Nucleus accumbens (tissue), 56 donors: ENCODE results near the gene LDLRAD1.
"Not testable (repeated sequence)": the region's sequence is repeated elsewhere in the genome, so short reads cannot be mapped to it uniquely, and the experiment has no call there.

ENCODE experiments used
- DNase-seq, 56 donors: peaks; one replicate each; lab custom pipeline; 2025; lab: John Stamatoyannopoulos, UW

LDLRAD1 gene

GRCh38 chr1:54019562-54020176 lies 1.7 kb upstream of the LDLRAD1 start:
- DNase-seq = not testable (repeated sequence)

- DNase-seq = no peak
These were observed 649 bp upstream of the LDLRAD1 start for GRCh38 chr1:54018635-54019034.

- no peak for DNase-seq
These were observed 1.4 kb downstream of the LDLRAD1 start for GRCh38 chr1:54016343-54017282.

DNA sequence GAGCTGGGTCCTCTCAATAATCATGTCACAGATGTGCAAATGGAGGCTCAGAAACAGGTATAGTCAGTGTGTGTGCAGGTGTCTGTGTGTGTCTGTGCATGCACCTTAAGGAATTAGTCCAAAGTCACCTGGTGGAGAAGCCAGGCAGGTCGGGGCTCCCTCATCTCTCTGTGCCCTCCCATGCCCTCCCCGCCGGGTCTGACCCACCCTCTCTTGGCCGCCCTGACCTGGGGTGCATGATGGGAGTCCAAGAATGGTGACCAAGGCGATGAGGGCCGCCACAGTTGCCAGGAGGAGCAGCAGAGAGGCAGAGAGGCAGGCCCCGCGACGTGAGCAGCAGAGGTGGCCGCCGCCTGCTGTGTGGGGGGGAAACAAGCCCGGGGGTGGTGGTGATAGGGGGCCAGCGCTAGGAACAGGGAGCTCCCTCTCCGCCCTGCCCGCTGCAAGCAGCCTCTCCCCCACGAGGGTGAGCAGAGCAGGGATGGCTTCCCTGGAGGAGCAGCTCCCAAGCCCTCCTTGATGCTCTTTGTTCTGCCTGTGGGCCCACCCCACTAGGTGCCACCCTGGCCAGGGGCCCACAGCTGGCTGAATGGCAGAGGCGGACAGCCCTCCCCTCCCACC lies 3.9 kb downstream of the LDLRAD1 start:
- DNase-seq = no peak

DNA sequence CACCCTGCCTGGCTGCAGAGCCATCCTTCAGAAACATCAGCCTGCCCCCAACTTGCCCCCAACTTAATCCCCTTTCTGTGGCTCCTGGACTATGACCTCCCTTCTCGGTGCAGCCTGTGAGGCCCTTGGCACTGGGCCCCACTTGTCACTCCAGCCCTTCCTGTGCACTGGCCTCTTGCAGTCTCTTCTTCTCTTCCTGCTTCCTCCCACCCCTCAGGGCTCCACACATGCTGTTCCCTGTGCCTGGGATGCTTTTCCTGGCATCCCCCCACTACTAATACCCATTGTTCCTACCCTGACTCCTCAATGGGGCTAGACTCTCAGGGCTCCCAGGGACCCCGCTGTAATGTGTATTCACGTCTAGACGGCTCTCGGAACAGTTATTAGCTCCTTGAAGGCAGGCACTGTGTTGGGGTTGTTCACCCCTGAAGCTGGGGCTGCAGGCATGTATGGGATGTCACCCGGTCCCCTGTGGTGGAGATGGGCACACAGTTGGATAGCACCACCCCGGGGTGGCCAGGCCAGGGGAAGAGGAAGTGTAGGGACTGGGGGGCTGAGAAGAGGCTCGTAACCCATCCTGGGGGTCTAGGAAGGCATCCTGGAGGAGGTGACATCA lies 4.5 kb downstream of the LDLRAD1 start:
- DNase-seq = no peak

GRCh38 chr1:54012863-54013262 lies 5.1 kb downstream of the LDLRAD1 start:
- no peak for DNase-seq

DNA sequence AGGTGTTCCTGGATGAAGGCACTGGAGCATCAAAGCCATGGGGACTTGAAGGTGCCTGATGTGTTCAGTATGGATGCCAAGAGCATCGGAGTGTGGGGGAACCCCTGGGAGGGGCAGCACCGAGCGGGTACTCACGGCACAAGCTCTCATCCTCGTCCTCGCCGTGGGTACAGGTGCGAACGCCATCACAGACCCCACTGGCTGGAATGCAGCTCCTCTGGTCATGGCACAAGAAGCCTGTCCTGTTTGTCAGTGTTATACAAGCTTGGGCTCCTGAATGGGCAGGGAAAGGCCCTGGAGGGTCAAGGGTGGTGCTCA lies 6.0 kb downstream of the LDLRAD1 start:
- DNase-seq = no peak

GRCh38 chr1:54011316-54012007 lies 6.5 kb downstream of the LDLRAD1 start:
- no peak for DNase-seq

DNA sequence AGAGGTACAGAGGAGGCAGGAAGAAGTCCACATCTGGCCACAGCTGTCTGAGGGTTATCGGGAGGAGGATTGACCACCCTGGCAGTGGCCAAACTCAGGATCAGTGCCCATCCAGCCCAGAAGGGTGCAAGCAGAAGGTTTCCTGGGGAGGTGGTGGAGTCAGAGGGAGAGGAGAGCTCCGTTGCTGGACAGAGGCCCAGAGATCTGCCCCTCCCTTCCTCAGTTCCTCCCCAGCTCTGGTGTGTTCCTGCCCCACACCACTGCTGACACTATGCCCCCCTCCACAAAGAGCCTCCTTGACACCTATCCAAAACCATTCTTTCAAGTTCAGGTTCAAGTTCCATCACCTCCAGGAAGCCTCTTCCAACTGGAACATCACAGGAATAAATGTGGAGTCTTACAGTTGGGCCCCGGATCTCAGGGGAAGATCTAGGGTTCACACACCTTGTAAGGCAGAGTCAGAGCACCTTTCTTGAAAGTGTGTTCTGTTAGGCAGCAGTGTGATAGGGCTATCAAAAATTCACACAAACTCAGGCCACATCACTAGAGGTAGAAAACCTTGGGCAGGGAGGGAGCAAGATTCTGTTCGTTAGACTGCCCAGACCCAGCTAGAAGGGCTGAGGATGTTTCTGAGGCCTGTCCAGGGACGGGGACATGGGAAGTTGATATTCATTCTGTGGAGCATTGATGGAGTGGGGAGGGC lies 7.4 kb downstream of the LDLRAD1 start:
- no peak for DNase-seq

GRCh38 chr1:54009406-54009805 lies 8.6 kb downstream of the LDLRAD1 start:
- no peak for DNase-seq

DNA sequence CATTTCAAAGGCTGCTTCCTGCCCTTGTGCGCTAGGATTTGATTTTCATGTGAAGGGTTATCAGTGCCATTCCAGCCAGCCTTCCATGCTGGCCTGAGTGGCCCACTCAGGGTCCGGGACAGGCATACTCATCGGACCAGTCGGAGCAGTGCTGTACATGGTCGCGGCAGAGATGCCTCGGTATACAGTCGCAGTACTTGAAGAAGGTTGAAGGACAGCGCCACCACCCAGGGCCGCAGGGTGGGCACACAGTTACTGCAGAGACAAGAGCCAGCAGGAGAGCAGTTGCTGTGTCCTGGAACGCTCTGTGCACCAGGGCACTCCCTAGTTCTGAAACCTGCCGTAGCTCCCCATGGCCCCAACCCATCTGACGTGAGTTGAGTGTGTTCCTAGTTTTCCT lies 9.1 kb downstream of the LDLRAD1 start:
- DNase-seq = no peak

DNA sequence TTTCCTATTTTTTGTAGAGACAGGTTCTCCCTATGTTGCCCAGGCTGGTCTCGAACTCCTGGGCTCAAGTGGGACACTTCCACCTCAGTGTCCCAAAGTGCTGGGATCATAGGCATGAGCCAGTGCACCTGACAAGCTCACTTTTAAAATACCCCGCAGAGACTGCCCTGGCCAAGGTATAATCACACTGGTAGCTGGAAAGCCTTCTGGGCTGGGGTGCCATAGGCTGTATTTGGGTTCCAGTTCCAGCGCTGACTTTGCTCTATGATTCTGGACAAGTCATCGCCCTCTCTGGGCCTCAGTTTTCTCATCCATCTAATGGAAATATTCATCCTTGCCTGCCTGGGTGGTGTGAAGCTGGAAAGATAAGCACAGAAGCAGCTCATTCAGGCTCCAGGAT lies 10.4 kb downstream of the LDLRAD1 start:
- no peak for DNase-seq

GRCh38 chr1:54006508-54006907 lies 11.5 kb downstream of the LDLRAD1 start:
- DNase-seq = no peak

DNA sequence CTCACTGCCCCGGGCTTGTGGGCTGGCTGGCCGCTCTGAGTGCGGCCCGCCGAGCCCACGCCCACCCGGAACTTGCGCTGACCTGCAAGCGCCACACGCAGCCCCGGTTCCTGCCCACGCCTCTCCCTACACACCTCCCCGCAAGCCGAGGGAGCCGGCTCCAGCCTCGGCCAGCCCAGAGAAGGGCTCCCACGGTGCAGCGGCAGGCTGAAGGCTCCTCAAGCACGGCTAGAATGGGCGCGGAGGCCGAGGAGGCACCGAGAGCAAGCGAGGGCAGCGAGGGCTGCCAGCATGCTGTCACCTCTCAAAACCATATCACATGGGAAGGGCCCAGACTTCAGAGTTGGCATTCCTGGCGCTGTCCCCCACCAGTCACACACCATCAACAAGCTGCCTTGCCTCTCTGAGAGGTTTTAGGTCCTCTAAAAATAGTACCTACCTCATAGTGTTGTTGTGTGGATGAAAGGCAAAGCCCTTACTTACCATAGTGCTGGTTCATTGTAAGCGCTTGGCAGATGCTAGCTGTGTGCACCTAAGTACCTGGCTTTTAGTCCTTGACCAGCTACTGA lies 13.4 kb downstream of the LDLRAD1 start:
- no peak for DNase-seq

- DNase-seq = not testable (repeated sequence)
These were observed 14.1 kb downstream of the LDLRAD1 start for GRCh38 chr1:54003750-54004480.

DNA sequence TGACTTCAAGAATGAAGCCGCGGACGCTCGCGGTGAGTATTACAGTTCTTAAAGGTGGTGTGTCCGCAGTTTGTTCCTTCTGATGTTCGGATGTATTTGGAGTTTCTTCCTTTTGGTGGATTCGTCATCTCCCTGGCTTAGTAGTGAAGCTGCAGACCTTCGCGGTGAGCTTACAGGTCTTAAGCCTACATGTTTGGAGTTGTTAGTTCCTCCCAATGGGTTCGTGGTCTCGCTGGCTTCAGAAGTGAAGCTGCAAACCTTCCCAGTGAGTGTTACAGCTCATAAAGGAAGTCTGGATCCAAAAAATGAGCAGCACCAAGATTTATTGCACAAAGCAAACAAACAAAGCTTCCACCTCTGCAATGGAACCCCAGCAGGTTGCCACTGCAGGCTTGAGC lies 14.7 kb downstream of the LDLRAD1 start:
- DNase-seq = no peak

DNA sequence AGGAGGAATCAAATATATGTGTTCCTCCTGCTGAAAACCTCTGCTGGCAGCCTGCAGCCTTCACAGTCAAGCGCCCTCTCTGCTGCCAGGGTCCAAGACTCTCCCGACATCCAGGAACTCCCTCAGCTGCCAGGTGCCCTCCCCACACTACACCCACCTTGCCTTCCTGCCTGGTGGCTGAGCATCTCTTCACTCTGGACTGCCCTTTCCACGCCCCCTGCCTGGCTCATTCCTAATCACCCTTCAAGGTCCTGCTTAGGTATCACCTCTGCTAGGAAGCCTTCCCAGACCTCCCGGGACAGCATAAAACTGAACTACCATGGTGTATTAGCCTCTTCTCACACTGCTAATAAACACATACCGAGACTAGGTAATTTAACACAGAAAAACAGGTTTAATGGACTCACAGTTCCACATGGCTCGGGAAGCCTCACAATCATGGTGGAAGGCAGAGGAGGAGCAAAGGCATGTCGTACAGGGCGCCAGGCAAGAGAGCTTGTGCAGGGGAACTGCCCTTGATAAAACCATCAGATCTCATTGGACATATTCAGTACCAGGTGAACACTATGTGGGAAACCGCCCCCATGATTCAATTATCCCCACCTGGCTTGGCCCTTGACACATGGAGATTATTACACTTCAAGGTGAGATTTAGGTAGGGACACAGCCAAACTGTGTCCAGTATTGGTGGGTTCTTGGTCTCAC lies 15.3 kb downstream of the LDLRAD1 start:
- DNase-seq = no peak

GRCh38 chr1:54001591-54001990 lies 16.4 kb downstream of the LDLRAD1 start:
- no peak for DNase-seq
